ENCODE data around the gene CDH4. TPM values are rescaled to one million over a fixed set of nuclear protein-coding genes. Genes with fewer than 3 reads are reported as not detected.
A peak's percentile ranks its signal among the peaks of the same experiment; 100 is the strongest.

CDH4 gene
- total and polyA plus RNA-seq, 4 donors: 5.8 to 24.1 (median 17.1) TPM

GRCh38 chr20:61705386-61706258, 453.6 kb downstream of the CDH4 start:
- Histone ChIP-seq H3K36me3 (ENCODE audit: control insufficient read depth, insufficient read depth, low read length) (no peaks in the 10 kb centered on the region), H3K27ac (ENCODE audit: low read depth, low read length) (no peak overlapping the region), H3K4me1 (ENCODE audit: control insufficient read depth, insufficient read depth, low read length) (peaks cover 26% of the 10 kb centered on the region), H3K4me3 (ENCODE audit: low read depth, low read length) (no peak overlapping the region), H3K9me3 (ENCODE audit: control insufficient read depth, insufficient read depth, low read length) (no peaks in the 10 kb centered on the region), H3K27me3 (ENCODE audit: control insufficient read depth, insufficient read depth, low read length) (no peaks in the 10 kb centered on the region)
- peak in 2 of 6 donors; percentile 41 to 46 for DNase-seq (ENCODE audit: low read depth in 4 of 6, low spot score in 6 of 6)
- 51% methylated on average over 18 of the region's 26 CpGs for WGBS (ENCODE audit: insufficient coverage)

GRCh38 chr20:61706259-61706961, 454.3 kb downstream of the CDH4 start:
- no peaks in the 10 kb centered on the region for H3K36me3 ChIP-seq (ENCODE audit: control insufficient read depth, insufficient read depth, low read length)
- WGBS (ENCODE audit: insufficient coverage): 94% methylated on average over 23 of the region's 29 CpGs
- H3K27me3 ChIP-seq (ENCODE audit: control insufficient read depth, insufficient read depth, low read length): no peaks in the 10 kb centered on the region
- H3K9me3 ChIP-seq (ENCODE audit: control insufficient read depth, insufficient read depth, low read length): no peaks in the 10 kb centered on the region
- H3K4me3 ChIP-seq (ENCODE audit: low read depth, low read length): no peak overlapping the region
- peaks cover 26% of the 10 kb centered on the region for H3K4me1 ChIP-seq (ENCODE audit: control insufficient read depth, insufficient read depth, low read length)
- H3K27ac ChIP-seq (ENCODE audit: low read depth, low read length): no peak overlapping the region
- DNase-seq (ENCODE audit: low read depth in 4 of 6, low spot score in 6 of 6): no peak

- Histone ChIP-seq H3K36me3 (ENCODE audit: control insufficient read depth, insufficient read depth, low read length) (no peaks in the 10 kb centered on the region), H3K27me3 (ENCODE audit: control insufficient read depth, insufficient read depth, low read length) (no peaks in the 10 kb centered on the region), H3K4me1 (ENCODE audit: control insufficient read depth, insufficient read depth, low read length) (peaks cover 23% of the 10 kb centered on the region), H3K9me3 (ENCODE audit: control insufficient read depth, insufficient read depth, low read length) (no peaks in the 10 kb centered on the region), H3K4me3 (ENCODE audit: low read depth, low read length) (no peak overlapping the region), H3K27ac (ENCODE audit: low read depth, low read length) (no peak overlapping the region)
- 96% methylated on average over 10 of the region's 11 CpGs for WGBS (ENCODE audit: insufficient coverage)
- no peak for DNase-seq (ENCODE audit: low read depth in 4 of 6, low spot score in 6 of 6)
Observed at GRCh38 chr20:61708891-61709290, 456.8 kb downstream of the CDH4 start.

GRCh38 chr20:61710108-61710507, 458.0 kb downstream of the CDH4 start:
- peaks cover 3% of the 10 kb centered on the region for H3K9me3 ChIP-seq (ENCODE audit: control insufficient read depth, insufficient read depth, low read length)
- DNase-seq (ENCODE audit: low read depth in 4 of 6, low spot score in 6 of 6): no peak
- H3K4me3 ChIP-seq (ENCODE audit: low read depth, low read length): no peak overlapping the region
- peaks cover 17% of the 10 kb centered on the region for H3K4me1 ChIP-seq (ENCODE audit: control insufficient read depth, insufficient read depth, low read length)
- no peaks in the 10 kb centered on the region for H3K36me3 ChIP-seq (ENCODE audit: control insufficient read depth, insufficient read depth, low read length)
- WGBS (ENCODE audit: insufficient coverage): 95% methylated on average over 7 of the region's 8 CpGs
- no peak overlapping the region for H3K27ac ChIP-seq (ENCODE audit: low read depth, low read length)
- no peaks in the 10 kb centered on the region for H3K27me3 ChIP-seq (ENCODE audit: control insufficient read depth, insufficient read depth, low read length)

- Histone ChIP-seq H3K27ac (ENCODE audit: low read depth, low read length) (no peak overlapping the region), H3K36me3 (ENCODE audit: control insufficient read depth, insufficient read depth, low read length) (no peaks in the 10 kb centered on the region), H3K4me3 (ENCODE audit: low read depth, low read length) (no peak overlapping the region), H3K4me1 (ENCODE audit: control insufficient read depth, insufficient read depth, low read length) (no peaks in the 10 kb centered on the region), H3K27me3 (ENCODE audit: control insufficient read depth, insufficient read depth, low read length) (no peaks in the 10 kb centered on the region), H3K9me3 (ENCODE audit: control insufficient read depth, insufficient read depth, low read length) (peaks cover 7% of the 10 kb centered on the region)
- WGBS (ENCODE audit: insufficient coverage): 42% methylated on average over 9 of the region's 9 CpGs
- no peak for DNase-seq (ENCODE audit: low read depth in 4 of 6, low spot score in 6 of 6)
Observed at GRCh38 chr20:61712688-61713087, 460.6 kb downstream of the CDH4 start.

- WGBS (ENCODE audit: insufficient coverage): 70% methylated on average over 8 of the region's 11 CpGs
- Histone ChIP-seq H3K4me3 (ENCODE audit: low read depth, low read length) (no peak overlapping the region), H3K4me1 (ENCODE audit: control insufficient read depth, insufficient read depth, low read length) (peaks cover 20% of the 10 kb centered on the region), H3K36me3 (ENCODE audit: control insufficient read depth, insufficient read depth, low read length) (peaks cover 3% of the 10 kb centered on the region), H3K9me3 (ENCODE audit: control insufficient read depth, insufficient read depth, low read length) (peaks cover 7% of the 10 kb centered on the region), H3K27ac (ENCODE audit: low read depth, low read length) (no peak overlapping the region), H3K27me3 (ENCODE audit: control insufficient read depth, insufficient read depth, low read length) (no peaks in the 10 kb centered on the region)
- DNase-seq (ENCODE audit: low read depth in 4 of 6, low spot score in 6 of 6): peak in 2 of 6 donors; percentile 47 to 57
Observed at GRCh38 chr20:61718361-61719005, 466.4 kb downstream of the CDH4 start.

GRCh38 chr20:61719691-61720347, 467.8 kb downstream of the CDH4 start:
- Histone ChIP-seq H3K36me3 (ENCODE audit: control insufficient read depth, insufficient read depth, low read length) (peaks cover 3% of the 10 kb centered on the region), H3K27ac (ENCODE audit: low read depth, low read length) (no peak overlapping the region), H3K4me1 (ENCODE audit: control insufficient read depth, insufficient read depth, low read length) (peaks cover 27% of the 10 kb centered on the region), H3K27me3 (ENCODE audit: control insufficient read depth, insufficient read depth, low read length) (no peaks in the 10 kb centered on the region), H3K9me3 (ENCODE audit: control insufficient read depth, insufficient read depth, low read length) (peaks cover 4% of the 10 kb centered on the region), H3K4me3 (ENCODE audit: low read depth, low read length) (no peak overlapping the region)
- WGBS (ENCODE audit: insufficient coverage): 63% methylated on average over 21 of the region's 25 CpGs
- DNase-seq (ENCODE audit: low read depth in 4 of 6, low spot score in 6 of 6): peak in 2 of 6 donors; percentile 29 to 45

GRCh38 chr20:61720348-61720696, 468.3 kb downstream of the CDH4 start:
- Histone ChIP-seq H3K27me3 (ENCODE audit: control insufficient read depth, insufficient read depth, low read length) (no peaks in the 10 kb centered on the region), H3K36me3 (ENCODE audit: control insufficient read depth, insufficient read depth, low read length) (peaks cover 3% of the 10 kb centered on the region), H3K27ac (ENCODE audit: low read depth, low read length) (no peak overlapping the region), H3K4me3 (ENCODE audit: low read depth, low read length) (no peak overlapping the region), H3K9me3 (ENCODE audit: control insufficient read depth, insufficient read depth, low read length) (peaks cover 4% of the 10 kb centered on the region), H3K4me1 (ENCODE audit: control insufficient read depth, insufficient read depth, low read length) (peaks cover 27% of the 10 kb centered on the region)
- no peak for DNase-seq (ENCODE audit: low read depth in 4 of 6, low spot score in 6 of 6)
- WGBS (ENCODE audit: insufficient coverage): 75% methylated on average over 2 of the region's 4 CpGs

GRCh38 chr20:61722146-61722678, 470.2 kb downstream of the CDH4 start:
- no peak for DNase-seq (ENCODE audit: low read depth in 4 of 6, low spot score in 6 of 6)
- H3K4me3 ChIP-seq (ENCODE audit: low read depth, low read length): no peak overlapping the region
- peaks cover 27% of the 10 kb centered on the region for H3K4me1 ChIP-seq (ENCODE audit: control insufficient read depth, insufficient read depth, low read length)
- peaks cover 3% of the 10 kb centered on the region for H3K36me3 ChIP-seq (ENCODE audit: control insufficient read depth, insufficient read depth, low read length)
- H3K9me3 ChIP-seq (ENCODE audit: control insufficient read depth, insufficient read depth, low read length): no peaks in the 10 kb centered on the region
- 70% methylated on average over 5 of the region's 8 CpGs for WGBS (ENCODE audit: insufficient coverage)
- H3K27ac ChIP-seq (ENCODE audit: low read depth, low read length): no peak overlapping the region
- H3K27me3 ChIP-seq (ENCODE audit: control insufficient read depth, insufficient read depth, low read length): no peaks in the 10 kb centered on the region
